ENCODE results near the gene NR1H3. TPM values are rescaled to one million over a fixed set of nuclear protein-coding genes. Genes with fewer than 3 reads are reported as not detected.

Gene NR1H3
- polyA plus RNA-seq, 2 of the 4 experiments (the other 2 are of a cell fraction) = 14.5 to 18.7 TPM

DNA sequence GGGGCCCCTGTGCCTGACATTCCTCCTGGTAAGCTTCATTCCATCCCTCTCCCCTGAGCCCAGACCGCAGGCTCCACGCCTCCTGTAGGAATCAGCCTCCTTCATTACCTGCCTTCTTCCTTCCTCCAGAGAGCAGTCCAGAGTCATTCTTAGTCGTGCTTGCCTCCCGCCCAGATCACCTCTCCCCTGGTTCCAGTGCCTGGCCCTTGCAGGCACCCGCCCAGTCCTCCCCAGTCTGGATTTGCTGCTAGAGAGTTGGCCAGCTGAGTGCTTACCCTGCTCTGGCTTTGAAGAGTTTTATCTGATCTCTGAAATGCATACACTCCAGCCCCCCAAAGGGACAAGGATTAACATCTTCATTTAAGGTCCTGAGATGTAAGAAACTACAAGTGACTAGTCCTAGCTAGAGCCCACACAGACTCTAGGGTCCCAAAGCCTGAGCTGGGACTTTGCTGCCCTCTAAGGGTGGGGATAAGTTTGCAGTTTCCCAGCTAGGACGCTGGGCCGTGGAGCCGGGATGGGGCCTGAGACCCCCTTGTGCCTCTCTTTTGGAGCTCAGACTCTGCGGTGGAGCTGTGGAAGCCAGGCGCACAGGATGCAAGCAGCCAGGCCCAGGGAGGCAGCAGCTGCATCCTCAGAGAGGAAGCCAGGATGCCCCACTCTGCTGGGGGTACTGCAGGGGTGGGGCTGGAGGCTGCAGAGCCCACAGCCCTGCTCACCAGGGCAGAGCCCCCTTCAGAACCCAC lies 1.6 kb downstream of the NR1H3 start:
- Histone ChIP-seq H3K27ac (peak overlapping the region; percentile 52 to 91), H3K9me3 (no peaks in the 10 kb centered on the region), H3K4me2 (peak overlapping the region; percentile 37), H3K4me1 (peaks cover 43% of the 10 kb centered on the region), H3K4me3 (no peak overlapping the region)
- ChIA-PET POLR2A (interaction anchor here (0.5 to 3.5 kb wide), 9 partner anchors 10 to 96 kb away, joined by 3 to 18 read pairs (median 4); partner anchors contain the start of genes ACP2 and DDB2), CTCF (interaction anchor here (0.6 to 10.8 kb wide), 46 partner anchors 9 to 384 kb away, joined by 3 to 173 read pairs (median 5); partner anchors contain the start of genes ACP2, ARFGAP2, DDB2 and MYBPC3)
- FAIRE-seq (no peak), ATAC-seq (peak; percentile 74 to 89), DNase-seq (ENCODE audit: low read depth in 1 of 2, low spot score in 1 of 2) (peak; percentile 58 to 75)
- peak; percentile 66; the same call in 2 of the 3 replicates for TF ChIP-seq SMC3 (IDR thresholded peaks at IDR 0.05)
- TF ChIP-seq HDAC2 (IDR thresholded peaks at IDR 0.05) = no peak
- no peak for TF ChIP-seq CEBPB (IDR thresholded peaks at IDR 0.05)
- no peak for TF ChIP-seq ZC3H11A (IDR thresholded peaks at IDR 0.05)
- TF ChIP-seq HOXA7 (CRISPR knock-in tag; IDR thresholded peaks at IDR 0.05) = no peak
- no peak for TF ChIP-seq EHF (CRISPR knock-in tag; IDR thresholded peaks at IDR 0.05)
- TF ChIP-seq, protein P1, sequence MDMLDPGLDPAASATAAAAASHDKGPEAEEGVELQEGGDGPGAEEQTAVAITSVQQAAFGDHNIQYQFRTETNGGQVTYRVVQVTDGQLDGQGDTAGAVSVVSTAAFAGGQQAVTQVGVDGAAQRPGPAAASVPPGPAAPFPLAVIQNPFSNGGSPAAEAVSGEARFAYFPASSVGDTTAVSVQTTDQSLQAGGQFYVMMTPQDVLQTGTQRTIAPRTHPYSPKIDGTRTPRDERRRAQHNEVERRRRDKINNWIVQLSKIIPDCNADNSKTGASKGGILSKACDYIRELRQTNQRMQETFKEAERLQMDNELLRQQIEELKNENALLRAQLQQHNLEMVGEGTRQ (IDR thresholded peaks at IDR 0.05) = no peak
- TF ChIP-seq CBX2 (IDR thresholded peaks at IDR 0.05; ENCODE audit: borderline replicate concordance, low read depth) = no peak
- no peak for TF ChIP-seq MAZ (IDR thresholded peaks at IDR 0.05; ENCODE audit: borderline replicate concordance, low read depth, low read length)
- no peak for TF ChIP-seq NPAS2 (CRISPR knock-in tag; IDR thresholded peaks at IDR 0.05; ENCODE audit: borderline replicate concordance)
- no peak for TF ChIP-seq TP53 (CRISPR knock-in tag; IDR thresholded peaks at IDR 0.05)
- TF ChIP-seq, protein P2, sequence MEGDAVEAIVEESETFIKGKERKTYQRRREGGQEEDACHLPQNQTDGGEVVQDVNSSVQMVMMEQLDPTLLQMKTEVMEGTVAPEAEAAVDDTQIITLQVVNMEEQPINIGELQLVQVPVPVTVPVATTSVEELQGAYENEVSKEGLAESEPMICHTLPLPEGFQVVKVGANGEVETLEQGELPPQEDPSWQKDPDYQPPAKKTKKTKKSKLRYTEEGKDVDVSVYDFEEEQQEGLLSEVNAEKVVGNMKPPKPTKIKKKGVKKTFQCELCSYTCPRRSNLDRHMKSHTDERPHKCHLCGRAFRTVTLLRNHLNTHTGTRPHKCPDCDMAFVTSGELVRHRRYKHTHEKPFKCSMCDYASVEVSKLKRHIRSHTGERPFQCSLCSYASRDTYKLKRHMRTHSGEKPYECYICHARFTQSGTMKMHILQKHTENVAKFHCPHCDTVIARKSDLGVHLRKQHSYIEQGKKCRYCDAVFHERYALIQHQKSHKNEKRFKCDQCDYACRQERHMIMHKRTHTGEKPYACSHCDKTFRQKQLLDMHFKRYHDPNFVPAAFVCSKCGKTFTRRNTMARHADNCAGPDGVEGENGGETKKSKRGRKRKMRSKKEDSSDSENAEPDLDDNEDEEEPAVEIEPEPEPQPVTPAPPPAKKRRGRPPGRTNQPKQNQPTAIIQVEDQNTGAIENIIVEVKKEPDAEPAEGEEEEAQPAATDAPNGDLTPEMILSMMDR (IDR thresholded peaks at IDR 0.05) = peak; percentile 80
- no peak for TF ChIP-seq FOSB (CRISPR knock-in tag; IDR thresholded peaks at IDR 0.05)
- peak; percentile 81 to 88 for TF ChIP-seq RAD21 (conservative IDR thresholded peaks at IDR 0.05 in 1 of 2, IDR thresholded peaks at IDR 0.05 in 1 of 2)
- TF ChIP-seq KDM1A (IDR thresholded peaks at IDR 0.05; ENCODE audit: low read depth) = no peak
- TF ChIP-seq HOXB13 (CRISPR knock-in tag; IDR thresholded peaks at IDR 0.05; ENCODE audit: low read depth) = no peak
- no peak for TF ChIP-seq ESRRA (IDR thresholded peaks at IDR 0.05; ENCODE audit: borderline replicate concordance, low read length)
- TF ChIP-seq NFE2L2 (conservative IDR thresholded peaks at IDR 0.05; ENCODE audit: low read length) = no peak
- TF ChIP-seq, protein P3, sequence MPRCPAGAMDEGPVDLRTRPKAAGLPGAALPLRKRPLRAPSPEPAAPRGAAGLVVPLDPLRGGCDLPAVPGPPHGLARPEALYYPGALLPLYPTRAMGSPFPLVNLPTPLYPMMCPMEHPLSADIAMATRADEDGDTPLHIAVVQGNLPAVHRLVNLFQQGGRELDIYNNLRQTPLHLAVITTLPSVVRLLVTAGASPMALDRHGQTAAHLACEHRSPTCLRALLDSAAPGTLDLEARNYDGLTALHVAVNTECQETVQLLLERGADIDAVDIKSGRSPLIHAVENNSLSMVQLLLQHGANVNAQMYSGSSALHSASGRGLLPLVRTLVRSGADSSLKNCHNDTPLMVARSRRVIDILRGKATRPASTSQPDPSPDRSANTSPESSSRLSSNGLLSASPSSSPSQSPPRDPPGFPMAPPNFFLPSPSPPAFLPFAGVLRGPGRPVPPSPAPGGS (IDR thresholded peaks at IDR 0.05) = no peak
- TF ChIP-seq HEYL (CRISPR knock-in tag; IDR thresholded peaks at IDR 0.05) = no peak
- TF ChIP-seq, protein P4, sequence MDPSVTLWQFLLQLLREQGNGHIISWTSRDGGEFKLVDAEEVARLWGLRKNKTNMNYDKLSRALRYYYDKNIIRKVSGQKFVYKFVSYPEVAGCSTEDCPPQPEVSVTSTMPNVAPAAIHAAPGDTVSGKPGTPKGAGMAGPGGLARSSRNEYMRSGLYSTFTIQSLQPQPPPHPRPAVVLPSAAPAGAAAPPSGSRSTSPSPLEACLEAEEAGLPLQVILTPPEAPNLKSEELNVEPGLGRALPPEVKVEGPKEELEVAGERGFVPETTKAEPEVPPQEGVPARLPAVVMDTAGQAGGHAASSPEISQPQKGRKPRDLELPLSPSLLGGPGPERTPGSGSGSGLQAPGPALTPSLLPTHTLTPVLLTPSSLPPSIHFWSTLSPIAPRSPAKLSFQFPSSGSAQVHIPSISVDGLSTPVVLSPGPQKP (IDR thresholded peaks at IDR 0.05; ENCODE audit: low read depth, low read length) = no peak
- TF ChIP-seq EP300 (IDR thresholded peaks at IDR 0.05) = no peak
- 47% methylated on average over 10 of the region's 10 CpGs for WGBS (ENCODE audit: missing lambda C conversion rate)

Measured in A549 (cell line).